ENCODE measurements around the gene RAPGEF1.
A peak's percentile ranks its signal among the peaks of the same experiment; 100 is the strongest.

Gene RAPGEF1

GRCh38 chr9:131580358-131580757, 159.5 kb downstream of the RAPGEF1 start:
- TF ChIP-seq CTCF (IDR thresholded peaks at IDR 0.05; ENCODE audit: low read depth, low read length) (no peak), POLR2A (IDR thresholded peaks at IDR 0.05; ENCODE audit: extremely low read depth, insufficient read length) (no peak), MAX (IDR thresholded peaks at IDR 0.05; ENCODE audit: low read depth, low read length) (no peak), MYC (IDR thresholded peaks at IDR 0.05; ENCODE audit: low read depth, low read length) (no peak)
- H3K4me3 ChIP-seq (ENCODE audit: low read depth, low read length), result no peak overlapping the region
- DNase-seq (ENCODE audit: low read depth), result no peak

GRCh38 chr9:131579789-131580211, 160.1 kb downstream of the RAPGEF1 start:
- DNase-seq (ENCODE audit: low read depth), result no peak
- no peak for TF ChIP-seq MYC (IDR thresholded peaks at IDR 0.05; ENCODE audit: low read depth, low read length)
- no peak overlapping the region for H3K4me3 ChIP-seq (ENCODE audit: low read depth, low read length)

GRCh38 chr9:131578731-131579504, 161.0 kb downstream of the RAPGEF1 start:
- peak; percentile 85 for DNase-seq (ENCODE audit: low read depth)
- H3K4me3 ChIP-seq (ENCODE audit: low read depth, low read length), result no peak overlapping the region
- TF ChIP-seq POLR2A (IDR thresholded peaks at IDR 0.05; ENCODE audit: extremely low read depth, insufficient read length) (no peak), MYC (IDR thresholded peaks at IDR 0.05; ENCODE audit: low read depth, low read length) (peak; percentile 64; the same call in 1 of the 2 replicates), MAX (IDR thresholded peaks at IDR 0.05; ENCODE audit: low read depth, low read length) (peak; percentile 44; the same call in 1 of the 2 replicates)

GRCh38 chr9:131578021-131578420, 161.9 kb downstream of the RAPGEF1 start:
- TF ChIP-seq MAX (IDR thresholded peaks at IDR 0.05; ENCODE audit: low read depth, low read length) (no peak), POLR2A (IDR thresholded peaks at IDR 0.05; ENCODE audit: extremely low read depth, insufficient read length) (no peak), MYC (IDR thresholded peaks at IDR 0.05; ENCODE audit: low read depth, low read length) (no peak), CTCF (IDR thresholded peaks at IDR 0.05; ENCODE audit: low read depth, low read length) (no peak)
- no peak overlapping the region for H3K4me3 ChIP-seq (ENCODE audit: low read depth, low read length)
- no peak for DNase-seq (ENCODE audit: low read depth)

GRCh38 chr9:131577005-131578000, 162.6 kb downstream of the RAPGEF1 start:
- no peak overlapping the region for H3K4me3 ChIP-seq (ENCODE audit: low read depth, low read length)
- DNase-seq (ENCODE audit: low read depth), result no peak
- TF ChIP-seq POLR2A (IDR thresholded peaks at IDR 0.05; ENCODE audit: extremely low read depth, insufficient read length) (no peak), MAX (IDR thresholded peaks at IDR 0.05; ENCODE audit: low read depth, low read length) (no peak), CTCF (IDR thresholded peaks at IDR 0.05; ENCODE audit: low read depth, low read length) (no peak), MYC (IDR thresholded peaks at IDR 0.05; ENCODE audit: low read depth, low read length) (no peak)

- DNase-seq (ENCODE audit: low read depth), result no peak
- no peak for TF ChIP-seq MAX (IDR thresholded peaks at IDR 0.05; ENCODE audit: low read depth, low read length)
- TF ChIP-seq MYC (IDR thresholded peaks at IDR 0.05; ENCODE audit: low read depth, low read length), result no peak
- TF ChIP-seq POLR2A (IDR thresholded peaks at IDR 0.05; ENCODE audit: extremely low read depth, insufficient read length), result no peak
- no peak for TF ChIP-seq CTCF (IDR thresholded peaks at IDR 0.05; ENCODE audit: low read depth, low read length)
- no peak overlapping the region for H3K4me3 ChIP-seq (ENCODE audit: low read depth, low read length)
Observed at GRCh38 chr9:131575946-131576853, 163.7 kb downstream of the RAPGEF1 start.
